T-helper 2 cell treated with Interferon-gamma antibody and Interleukin-4, amounts not matched to agents 5 μg/mL and 100 μg/mL, for 36 hours (primary cell): ENCODE data around the gene ZNF83.
A peak's percentile ranks its signal among the peaks of the same experiment; 100 is the strongest.
"Not testable (repeated sequence)": the region's sequence is repeated elsewhere in the genome, so short reads cannot be mapped to it uniquely, and the experiment has no call there.

Experiments
- DNase-seq: peaks from one replicate; pipeline ENCODE4 v3.0.0; 2021; ENCODE audit warnings: low spot score
- H3K27ac Mint-ChIP-seq: one replicate; pipeline ENCODE4 v1.8.0; 2021; ENCODE audit warnings: mild to moderate bottlenecking, mixed read lengths
- H3K27me3 Mint-ChIP-seq: one replicate; pipeline ENCODE4 v1.8.0; 2021; ENCODE audit warnings: low read depth, mixed read lengths
- H3K36me3 Mint-ChIP-seq: one replicate; pipeline ENCODE4 v1.8.0; 2021; ENCODE audit warnings: low read depth, mixed read lengths
- H3K4me1 Mint-ChIP-seq: one replicate; pipeline ENCODE4 v1.8.0; 2021; ENCODE audit warnings: low read depth, mixed read lengths
- H3K4me3 Mint-ChIP-seq: one replicate; pipeline ENCODE4 v1.8.0; 2022; ENCODE audit warnings: mild to moderate bottlenecking, moderate library complexity, mixed read lengths
- H3K9me3 Mint-ChIP-seq: one replicate; pipeline ENCODE4 v1.8.0; 2021; ENCODE audit warnings: mixed read lengths

Gene ZNF83

GRCh38 chr19:52570000-52570861 is 67.9 kb downstream of the ZNF83 start, which contains the start of gene ZNF701:
ZNF701 (plus strand) TSS chr19:52570287; CDS start chr19:52574148, 3,861 bp downstream.
- Mint-ChIP-seq H3K9me3 (peaks cover 63% of the 10 kb centered on the region), H3K36me3 (peaks cover 66% of the 10 kb centered on the region), H3K4me1 (peaks cover 15% of the 10 kb centered on the region), H3K4me3 (peak within 1 kb of the TSS; percentile 86), H3K27ac (peak within 1 kb of the TSS; percentile 94), H3K27me3 (no peaks in the 10 kb centered on the region)
- DNase-seq = peak; percentile 92

DNA sequence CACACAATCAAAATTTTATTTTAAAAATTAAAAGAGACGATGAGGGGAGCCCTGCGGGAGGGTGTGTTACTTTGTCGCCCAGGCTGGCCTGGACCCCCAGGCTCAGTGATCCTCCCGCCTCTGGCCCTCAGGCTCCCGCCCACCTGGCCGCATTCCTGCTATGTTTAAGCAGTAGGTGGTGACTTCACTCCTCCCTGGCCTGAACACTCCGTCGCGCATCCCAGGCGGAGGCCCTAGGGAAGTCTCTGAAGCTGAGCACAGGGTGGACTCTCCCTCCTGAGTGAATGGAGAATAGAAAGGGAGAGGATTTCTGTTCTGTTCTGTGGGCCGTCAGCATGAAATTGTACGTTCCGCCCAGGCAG is 68.5 kb downstream of the ZNF83 start:
- H3K27me3 Mint-ChIP-seq, DNase-seq: not testable (repeated sequence)
- H3K4me3 Mint-ChIP-seq = peak overlapping the region; percentile 86
- peaks cover 63% of the 10 kb centered on the region for H3K9me3 Mint-ChIP-seq
- peak overlapping the region; percentile 94 for H3K27ac Mint-ChIP-seq
- H3K36me3 Mint-ChIP-seq = peaks cover 62% of the 10 kb centered on the region
- peaks cover 15% of the 10 kb centered on the region for H3K4me1 Mint-ChIP-seq

- Mint-ChIP-seq H3K9me3 (peaks cover 62% of the 10 kb centered on the region), H3K4me1 (peaks cover 14% of the 10 kb centered on the region), H3K27ac (no peak overlapping the region), H3K27me3 (no peaks in the 10 kb centered on the region), H3K36me3 (peaks cover 60% of the 10 kb centered on the region), H3K4me3 (no peak overlapping the region)
- DNase-seq = no peak
Measured at GRCh38 chr19:52567921-52568320, 70.2 kb downstream of the ZNF83 start.

DNA sequence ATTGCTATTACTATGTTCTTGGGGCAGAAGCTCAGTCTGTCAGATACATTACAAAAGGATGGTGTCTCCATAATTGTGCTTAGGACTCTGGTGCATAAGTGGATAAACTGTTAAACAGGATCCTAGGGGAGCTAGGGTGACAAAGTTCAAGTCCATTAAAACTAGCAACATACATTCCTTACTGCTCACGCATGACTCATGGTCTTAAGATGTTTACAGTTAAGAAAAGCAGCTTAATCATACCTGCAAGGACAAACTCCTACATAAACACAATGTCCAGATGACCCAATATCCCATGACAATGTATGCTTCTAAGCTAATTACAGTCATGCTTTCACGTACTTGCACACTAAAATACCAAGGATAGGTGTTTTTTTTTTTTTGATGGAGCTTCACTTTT is 71.6 kb downstream of the ZNF83 start:
- H3K4me3 Mint-ChIP-seq = no peak overlapping the region
- H3K36me3 Mint-ChIP-seq = peaks cover 59% of the 10 kb centered on the region
- H3K9me3 Mint-ChIP-seq = peaks cover 55% of the 10 kb centered on the region
- no peak for DNase-seq
- H3K27me3 Mint-ChIP-seq = no peaks in the 10 kb centered on the region
- peaks cover 10% of the 10 kb centered on the region for H3K4me1 Mint-ChIP-seq
- no peak overlapping the region for H3K27ac Mint-ChIP-seq

DNA sequence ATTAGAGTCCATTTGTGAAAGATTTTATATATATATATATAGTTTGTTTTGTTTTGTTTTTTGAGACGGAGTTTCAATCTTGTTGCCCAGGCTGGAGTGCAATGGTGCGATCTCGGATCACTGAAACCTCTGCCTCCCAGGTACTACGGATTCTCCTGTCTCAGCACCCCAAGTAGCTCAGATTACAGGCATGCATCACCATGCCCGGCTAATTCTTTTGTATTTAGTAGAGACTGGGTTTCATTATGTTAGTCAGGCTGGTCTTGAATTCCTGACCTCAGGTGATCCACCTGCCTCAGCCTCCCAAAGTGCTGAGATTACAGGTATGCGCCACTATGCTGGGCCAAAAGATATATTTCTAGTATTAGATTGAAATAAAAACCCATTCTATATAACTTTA is 72.0 kb downstream of the ZNF83 start:
- H3K4me1 Mint-ChIP-seq = peaks cover 8% of the 10 kb centered on the region
- H3K27me3 Mint-ChIP-seq = no peaks in the 10 kb centered on the region
- H3K4me3 Mint-ChIP-seq = no peak overlapping the region
- peaks cover 53% of the 10 kb centered on the region for H3K9me3 Mint-ChIP-seq
- DNase-seq = no peak
- H3K36me3 Mint-ChIP-seq = peaks cover 57% of the 10 kb centered on the region
- no peak overlapping the region for H3K27ac Mint-ChIP-seq
